8988T (cell line): ENCODE results near the gene ANGPTL4.
"Not testable (repeated sequence)": the region's sequence is repeated elsewhere in the genome, so short reads cannot be mapped to it uniquely, and the experiment has no call there.

ENCODE experiments used
- DNase-seq: peaks from one replicate; pipeline ENCODE4 v3.0.0; 2011

The ANGPTL4 gene

DNA sequence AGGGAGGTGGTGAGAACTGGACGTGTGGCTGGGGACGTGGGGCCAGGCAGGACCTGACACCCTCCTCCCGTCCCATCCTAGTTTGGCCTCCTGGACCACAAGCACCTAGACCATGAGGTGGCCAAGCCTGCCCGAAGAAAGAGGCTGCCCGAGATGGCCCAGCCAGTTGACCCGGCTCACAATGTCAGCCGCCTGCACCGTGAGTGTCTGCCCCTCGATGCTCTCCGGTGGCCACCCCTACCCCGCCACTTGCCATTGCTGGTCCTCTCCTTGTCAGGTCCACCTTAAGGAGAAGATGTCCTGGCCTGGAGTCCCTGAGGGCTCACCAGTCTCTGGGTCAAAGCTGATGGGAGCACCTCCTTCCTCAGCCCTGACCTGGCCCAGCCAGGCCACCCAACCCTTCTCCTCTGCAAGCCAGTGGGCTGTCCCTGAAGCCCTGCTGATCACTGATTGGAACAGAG is 2.2 kb downstream of the ANGPTL4 start:
- no peak for DNase-seq

DNA sequence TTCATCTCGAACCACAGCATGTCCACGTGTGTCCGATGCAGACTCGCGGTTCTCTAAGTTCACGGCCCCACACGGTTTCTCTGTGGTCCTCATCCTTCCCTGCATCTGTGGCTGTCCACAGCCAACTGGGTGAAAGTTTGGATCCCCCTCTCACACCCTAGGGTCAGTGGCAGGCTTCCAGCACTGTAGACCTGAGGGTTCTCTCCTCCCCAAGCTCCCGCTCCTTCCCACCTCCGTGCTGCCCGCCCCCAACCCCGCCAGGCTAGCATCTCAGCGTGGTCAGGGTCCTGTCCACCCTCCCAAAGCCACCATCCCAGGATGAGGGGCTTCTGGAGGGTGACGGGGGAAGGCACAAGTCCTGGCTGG is 3.0 kb downstream of the ANGPTL4 start:
- no peak for DNase-seq

DNA sequence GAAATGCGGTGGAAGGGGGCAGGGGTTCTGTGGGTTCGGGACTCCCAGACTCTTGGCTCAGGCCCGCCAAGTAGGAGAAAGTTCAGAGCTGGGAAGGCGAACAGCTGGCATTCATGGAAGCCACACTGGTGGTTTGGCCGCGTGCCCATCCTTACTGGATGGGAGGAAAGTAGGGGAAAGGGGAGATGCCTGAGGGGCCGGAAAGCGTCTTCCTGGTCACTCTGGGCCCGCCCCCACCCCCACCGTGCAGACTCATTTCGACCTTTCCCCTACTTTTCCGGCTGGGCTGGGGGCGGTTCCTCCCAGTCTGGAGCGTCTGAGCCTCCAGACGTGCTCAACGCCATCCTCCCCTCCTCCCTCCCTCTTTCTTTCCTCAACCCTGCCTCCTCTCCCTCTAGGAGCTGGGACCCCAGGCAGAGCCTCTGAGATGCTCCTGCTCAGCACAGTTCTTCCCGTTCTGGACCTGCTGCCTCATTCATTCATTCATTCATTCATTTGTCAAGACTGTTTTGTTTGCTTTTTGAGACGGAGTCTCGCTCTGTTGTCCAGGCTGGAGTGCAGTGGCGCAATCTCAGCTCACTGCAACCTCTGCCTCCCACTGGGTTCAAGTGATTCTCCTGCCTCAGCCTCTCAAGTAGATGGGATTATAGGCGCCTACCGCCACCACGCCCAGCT is 3.5 kb downstream of the ANGPTL4 start:
- peak; percentile 74 for DNase-seq

DNA sequence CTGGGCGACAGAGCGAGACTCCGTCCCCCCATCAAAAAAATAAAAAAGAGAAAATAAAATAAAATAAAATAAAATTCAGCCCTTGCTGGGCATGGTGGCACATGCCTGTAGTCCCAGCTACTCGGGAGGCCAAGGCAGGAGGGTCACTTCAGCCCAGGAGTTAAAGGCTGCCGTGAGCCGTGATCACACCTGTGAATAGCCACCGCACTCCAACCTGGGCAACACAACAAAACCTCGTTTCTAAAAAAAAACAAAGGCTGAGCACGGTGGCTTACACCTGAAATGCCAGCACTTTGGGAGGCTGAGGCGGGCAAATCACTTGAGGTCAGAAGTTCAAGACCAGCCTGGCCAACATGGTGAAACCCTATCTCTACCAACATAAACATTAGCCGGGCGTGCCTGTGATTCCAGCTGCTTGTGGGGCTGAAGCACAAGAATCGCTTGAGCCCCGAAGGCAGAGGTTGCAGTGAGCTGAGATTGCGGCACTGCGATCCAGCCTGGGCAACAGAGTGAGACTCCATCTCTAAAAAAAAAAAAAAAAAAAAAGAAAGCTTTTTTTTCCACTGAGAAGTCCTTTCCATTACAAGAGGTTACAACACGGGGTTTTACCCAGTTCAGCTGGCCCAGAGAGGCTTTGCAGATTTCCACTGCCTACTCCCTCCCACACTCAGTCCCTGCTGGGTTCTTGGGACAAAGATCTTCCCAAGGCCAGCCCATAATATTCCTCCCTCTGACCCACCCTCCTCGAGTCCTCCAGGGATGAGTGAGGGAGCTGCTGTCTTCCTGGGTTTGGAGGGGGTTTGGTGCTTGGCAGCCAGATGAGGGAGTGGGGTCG is 6.4 kb downstream of the ANGPTL4 start:
- no peak for DNase-seq

DNA sequence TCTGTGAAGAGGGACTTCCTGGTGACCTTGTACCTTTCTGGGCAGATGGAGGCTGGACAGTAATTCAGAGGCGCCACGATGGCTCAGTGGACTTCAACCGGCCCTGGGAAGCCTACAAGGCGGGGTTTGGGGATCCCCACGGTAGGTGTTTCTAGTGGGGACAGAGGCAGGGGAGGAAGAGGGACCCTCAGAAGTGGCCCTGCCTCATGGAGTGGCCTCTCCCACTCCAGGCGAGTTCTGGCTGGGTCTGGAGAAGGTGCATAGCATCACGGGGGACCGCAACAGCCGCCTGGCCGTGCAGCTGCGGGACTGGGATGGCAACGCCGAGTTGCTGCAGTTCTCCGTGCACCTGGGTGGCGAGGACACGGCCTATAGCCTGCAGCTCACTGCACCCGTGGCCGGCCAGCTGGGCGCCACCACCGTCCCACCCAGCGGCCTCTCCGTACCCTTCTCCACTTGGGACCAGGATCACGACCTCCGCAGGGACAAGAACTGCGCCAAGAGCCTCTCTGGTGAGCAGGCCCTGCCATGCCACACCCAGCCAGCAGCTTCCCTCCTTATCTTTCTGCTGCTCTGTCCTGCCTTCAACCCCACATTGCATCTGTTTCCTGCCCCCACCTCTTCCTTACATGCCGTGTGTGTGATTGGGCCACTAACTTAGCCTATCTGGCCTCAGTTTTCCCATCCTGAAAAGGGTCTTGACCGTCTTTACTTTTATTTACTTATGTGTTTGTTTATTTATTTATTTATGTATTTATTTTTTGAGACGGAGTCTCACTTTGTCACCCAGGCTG is 7.3 kb downstream of the ANGPTL4 start:
- DNase-seq = no peak

DNA sequence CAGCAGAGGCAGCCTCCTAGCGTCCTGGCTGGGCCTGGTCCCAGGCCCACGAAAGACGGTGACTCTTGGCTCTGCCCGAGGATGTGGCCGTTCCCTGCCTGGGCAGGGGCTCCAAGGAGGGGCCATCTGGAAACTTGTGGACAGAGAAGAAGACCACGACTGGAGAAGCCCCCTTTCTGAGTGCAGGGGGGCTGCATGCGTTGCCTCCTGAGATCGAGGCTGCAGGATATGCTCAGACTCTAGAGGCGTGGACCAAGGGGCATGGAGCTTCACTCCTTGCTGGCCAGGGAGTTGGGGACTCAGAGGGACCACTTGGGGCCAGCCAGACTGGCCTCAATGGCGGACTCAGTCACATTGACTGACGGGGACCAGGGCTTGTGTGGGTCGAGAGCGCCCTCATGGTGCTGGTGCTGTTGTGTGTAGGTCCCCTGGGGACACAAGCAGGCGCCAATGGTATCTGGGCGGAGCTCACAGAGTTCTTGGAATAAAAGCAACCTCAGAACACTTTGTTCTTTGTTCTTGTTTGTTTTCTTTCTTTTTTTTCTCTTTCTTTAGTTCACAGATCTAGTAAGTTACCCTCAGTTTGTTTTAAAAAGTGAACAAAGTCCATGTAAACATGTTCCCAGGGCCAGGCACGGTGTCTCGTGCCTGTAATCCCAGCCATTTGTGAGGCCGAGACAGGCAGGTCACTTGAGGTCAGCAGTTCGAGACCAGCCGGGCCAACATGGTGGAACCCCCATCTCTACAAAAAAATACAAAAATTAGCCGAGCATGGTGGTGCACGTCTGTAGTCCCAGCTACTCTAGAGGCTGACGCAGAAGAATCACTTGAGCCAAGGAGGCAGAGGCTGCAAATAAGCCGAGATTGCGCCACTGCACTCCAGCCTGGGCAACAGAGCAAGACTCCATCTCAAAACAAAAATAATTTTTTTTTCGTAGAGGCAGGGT is 10.2 kb downstream of the ANGPTL4 start:
- no peak for DNase-seq

DNA sequence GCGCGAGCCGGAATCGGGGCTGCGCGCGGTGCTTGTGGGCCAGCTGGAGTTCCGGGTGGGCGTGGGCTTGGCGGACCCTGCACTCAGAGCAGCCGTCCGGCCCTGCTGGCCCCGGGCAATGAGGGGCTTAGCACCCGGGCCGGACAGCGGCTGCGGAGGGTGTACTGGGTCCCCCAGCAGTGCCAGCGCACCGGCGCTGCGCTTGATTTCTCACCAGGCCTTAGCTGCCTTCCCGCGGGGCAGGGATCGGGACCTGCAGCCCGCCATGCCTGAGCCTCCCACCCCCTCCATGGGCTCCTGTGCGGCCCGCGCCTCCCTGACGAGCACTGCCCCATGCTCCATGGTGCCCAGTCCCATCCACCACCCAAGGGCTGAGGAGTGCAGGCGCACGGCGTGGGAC is 11.8 kb downstream of the ANGPTL4 start:
- DNase-seq = not testable (repeated sequence)

DNA sequence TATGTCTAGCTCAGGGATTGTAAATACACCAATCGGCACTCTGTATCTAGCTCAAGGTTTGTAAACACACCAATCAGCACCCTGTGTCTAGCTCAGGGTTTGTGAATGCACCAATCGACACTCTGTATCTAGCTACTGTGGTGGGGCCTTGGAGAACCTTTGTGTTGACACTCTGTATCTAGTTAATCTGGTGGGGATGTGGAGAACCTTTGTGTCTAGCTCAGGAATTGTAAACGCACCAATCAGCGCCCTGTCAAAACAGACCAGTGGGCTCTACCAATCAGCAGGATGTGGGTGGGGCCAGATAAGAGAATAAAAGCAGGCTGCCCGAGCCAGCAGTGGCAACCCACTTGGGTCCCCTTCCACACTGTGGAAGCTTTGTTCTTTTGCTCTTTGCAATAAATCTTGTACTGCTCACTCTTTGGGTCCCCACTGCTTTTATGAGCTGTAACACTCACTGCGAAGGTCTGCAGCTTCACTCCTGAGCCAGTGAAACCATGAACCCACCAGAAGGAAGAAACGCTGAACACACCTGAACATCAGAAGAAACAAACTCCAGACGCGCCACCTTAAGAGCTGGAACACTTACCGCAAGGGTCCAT is 12.5 kb downstream of the ANGPTL4 start:
- not testable (repeated sequence) for DNase-seq

DNA sequence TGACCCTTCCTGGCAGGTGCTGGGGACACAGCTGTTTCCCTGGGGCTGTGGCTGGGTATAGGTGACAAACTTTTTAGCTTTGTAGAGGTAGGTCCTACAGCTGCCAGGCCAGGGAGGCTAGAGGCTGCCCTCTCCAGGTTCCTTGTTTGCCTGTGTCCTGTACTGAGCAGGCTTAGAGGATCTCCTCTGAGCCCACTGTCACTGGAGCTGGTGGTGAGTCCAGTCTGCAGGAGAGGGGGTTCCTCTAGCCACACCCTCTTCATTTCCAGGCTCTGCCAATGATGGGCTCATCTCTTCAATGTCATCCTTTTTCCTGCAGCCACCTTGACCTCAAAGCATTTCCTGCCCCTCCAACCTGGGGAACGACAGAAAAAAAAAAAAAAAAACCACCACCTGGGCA is 13.6 kb downstream of the ANGPTL4 start:
- no peak for DNase-seq

DNA sequence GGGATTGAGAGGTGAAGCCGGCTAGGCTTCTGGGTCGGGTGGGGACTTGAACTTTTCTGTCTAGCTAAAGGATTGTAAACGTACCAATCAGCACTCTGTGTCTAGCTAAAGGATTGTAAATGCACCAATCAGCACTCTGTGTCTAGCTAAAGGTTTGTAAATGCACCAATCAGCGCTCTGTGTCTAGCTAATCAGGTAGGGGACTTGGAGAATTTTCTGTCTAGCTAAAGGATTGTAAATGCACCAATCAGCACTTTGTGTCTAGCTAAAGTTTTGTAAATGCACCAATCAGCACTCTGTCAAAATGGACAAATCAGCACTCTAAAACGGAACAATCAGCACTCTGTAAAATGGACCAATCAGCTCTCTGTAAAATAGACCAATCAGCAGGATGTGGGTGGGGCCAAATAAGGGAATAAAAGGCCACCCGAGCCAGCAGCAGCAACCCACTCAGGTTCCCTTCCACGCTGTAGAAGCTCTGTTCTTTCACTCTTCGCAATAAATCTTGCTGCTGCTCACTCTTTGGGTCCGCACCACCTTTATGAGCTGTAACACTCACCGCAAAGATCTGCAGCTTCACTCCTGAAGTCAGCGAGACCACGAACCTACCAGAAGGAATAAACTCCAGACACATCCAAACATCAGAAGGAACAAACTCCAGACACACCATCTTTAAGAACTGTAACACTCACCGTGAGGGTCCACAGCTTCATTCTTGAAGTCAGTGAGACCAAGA is 15.4 kb downstream of the ANGPTL4 start:
- not testable (repeated sequence) for DNase-seq

DNA sequence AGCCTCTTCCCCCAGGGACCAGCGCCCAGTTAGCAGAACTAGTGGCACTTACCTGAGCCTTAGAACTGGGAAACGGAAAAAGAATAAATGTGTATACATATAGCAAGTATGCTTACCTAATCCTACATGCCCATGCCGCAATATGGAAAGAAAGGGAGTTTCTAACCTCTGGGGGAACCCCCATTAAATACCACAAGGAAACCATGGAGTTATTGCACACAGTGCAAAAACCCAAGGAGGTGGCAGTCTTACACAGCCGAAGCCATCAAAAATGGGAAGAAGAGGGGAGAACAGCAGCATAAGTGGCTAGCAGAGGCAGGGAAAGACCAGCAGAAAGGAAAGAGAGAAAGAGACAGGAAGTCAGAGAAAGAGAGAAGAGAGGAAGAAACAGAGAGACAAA is 20.6 kb downstream of the ANGPTL4 start:
- DNase-seq = not testable (repeated sequence)

DNA sequence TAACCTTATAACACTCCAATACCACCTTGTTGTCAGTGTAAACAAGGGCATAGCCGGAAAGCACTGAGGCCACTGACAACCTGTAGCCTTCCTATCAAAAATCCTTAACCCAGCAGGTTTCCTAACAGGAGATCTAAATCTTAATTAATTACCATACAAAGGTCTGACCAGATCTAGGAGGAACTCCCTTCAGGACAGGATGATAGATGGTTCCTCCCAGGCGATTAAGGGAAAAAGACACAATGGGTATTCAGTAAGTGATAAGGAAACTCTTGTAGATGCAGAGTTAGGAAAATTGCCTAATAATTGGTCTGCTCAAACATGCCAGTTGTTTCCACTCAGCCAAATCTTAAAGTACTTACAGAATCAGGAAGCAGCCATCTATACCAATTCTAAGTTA is 21.1 kb downstream of the ANGPTL4 start:
- DNase-seq = not testable (repeated sequence)

DNA sequence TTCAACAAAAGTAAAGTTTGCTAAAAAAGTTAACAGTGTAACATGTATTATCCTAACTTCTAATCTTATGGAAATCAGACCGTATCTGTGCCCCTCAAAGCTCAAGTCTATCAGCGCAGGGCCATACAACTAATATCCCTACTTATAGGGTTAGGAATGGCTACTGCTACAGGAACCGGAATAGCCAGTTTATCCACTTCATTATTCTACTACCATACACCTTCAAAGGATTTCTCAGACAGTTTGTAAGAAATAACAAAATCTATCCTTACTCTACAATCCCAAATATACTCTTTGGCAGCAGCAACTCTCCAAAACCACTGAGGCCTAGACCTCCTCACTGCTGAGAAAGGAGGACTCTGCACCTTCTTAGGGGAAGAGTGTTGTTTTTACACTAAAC is 21.6 kb downstream of the ANGPTL4 start:
- DNase-seq = not testable (repeated sequence)

DNA sequence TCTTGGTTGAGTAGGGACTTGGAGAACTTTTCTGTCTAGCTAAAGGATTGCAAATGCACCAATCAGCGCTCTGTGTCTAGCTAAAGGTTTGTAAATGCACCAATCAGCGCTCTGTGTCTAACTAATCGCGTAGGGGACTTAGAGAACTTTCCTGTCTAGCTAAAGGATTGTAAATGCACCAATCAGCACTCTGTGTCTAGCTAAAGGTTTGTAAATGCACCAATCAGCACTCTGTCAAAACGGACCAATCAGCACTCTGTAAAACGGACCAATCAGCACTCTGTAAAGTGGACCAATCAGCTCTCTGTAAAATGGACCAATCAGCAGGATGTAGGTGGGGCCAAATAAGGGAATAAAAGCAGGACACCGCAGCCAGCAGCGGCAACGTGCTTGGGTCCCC is 22.5 kb downstream of the ANGPTL4 start:
- not testable (repeated sequence) for DNase-seq

DNA sequence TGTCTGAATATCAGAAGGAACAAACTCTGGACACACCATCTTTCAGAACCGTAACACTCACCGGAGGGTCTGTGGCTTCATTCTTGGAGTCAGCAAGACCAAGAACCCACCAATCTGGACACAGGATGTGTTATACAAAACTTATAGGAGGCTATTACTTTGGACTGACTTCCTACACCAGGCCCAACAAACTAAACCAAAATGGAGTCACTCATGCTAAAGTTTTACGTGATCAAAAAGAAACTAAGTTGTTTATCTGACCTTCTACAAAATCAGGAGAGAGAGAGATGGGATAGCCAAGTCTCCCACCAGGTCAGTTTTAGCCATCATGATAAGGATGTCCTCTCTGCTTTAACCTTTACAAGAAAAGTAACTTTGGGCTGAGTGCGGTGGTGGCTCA is 23.0 kb downstream of the ANGPTL4 start:
- DNase-seq = no peak

DNA sequence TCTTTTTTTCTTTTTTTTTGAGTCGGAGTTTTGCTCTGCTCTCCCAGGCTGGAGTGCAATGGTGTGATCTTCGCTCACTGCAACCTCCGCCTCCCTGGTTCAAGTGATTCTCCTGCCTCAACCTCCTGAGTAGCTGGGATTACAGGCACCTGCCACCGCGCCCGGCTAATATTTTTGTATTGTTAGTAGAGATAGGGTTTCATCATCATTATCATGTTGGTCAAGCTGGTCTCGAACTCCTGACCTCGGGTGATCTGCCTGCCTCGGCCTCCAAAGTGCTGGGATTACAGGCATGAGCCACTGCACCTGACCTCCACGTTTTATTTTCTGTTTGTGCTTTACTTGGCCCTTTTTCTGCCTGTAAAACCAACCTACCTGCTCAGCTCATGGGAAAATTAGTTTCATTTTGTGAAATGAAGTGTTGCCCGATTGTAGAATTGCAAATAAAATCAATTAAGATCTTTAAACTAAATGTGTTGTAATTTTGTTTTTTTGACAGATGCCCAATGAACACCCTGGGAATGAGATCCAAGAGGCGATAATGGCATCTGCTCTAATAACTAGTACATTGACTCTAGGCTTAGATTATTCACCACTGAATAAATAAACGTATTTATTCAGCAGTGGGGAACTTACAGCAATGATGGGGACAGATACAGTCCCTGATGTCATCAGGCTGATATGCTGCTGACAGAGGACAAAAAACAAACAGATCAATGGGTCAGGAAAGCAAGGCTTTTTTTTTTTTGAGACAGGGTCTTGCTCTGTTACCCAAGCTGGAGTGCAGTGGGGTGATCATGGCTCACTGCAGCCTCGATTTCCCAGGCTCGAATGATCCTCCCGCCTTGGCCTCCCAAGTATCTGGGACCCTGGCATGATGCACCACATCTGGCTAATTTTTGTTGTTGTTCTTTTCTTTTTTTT is 24.0 kb downstream of the ANGPTL4 start:
- DNase-seq = no peak

DNA sequence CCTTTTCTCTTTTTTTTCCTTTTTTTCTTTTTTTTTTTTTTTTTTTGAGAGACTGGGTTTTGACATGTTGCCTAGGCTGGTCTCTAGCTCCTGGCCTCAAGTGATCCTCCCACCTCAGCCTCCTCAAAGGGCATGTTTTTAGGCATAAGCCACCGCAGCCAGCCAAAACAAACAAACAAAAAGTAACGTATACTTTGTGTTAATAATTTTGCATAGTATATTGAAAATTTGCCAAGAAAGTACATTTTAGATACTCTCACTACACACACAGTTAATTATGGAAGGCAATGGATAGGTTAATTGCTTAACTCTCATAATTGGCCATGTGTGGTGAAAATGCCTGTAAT is 24.6 kb downstream of the ANGPTL4 start:
- no peak for DNase-seq

DNA sequence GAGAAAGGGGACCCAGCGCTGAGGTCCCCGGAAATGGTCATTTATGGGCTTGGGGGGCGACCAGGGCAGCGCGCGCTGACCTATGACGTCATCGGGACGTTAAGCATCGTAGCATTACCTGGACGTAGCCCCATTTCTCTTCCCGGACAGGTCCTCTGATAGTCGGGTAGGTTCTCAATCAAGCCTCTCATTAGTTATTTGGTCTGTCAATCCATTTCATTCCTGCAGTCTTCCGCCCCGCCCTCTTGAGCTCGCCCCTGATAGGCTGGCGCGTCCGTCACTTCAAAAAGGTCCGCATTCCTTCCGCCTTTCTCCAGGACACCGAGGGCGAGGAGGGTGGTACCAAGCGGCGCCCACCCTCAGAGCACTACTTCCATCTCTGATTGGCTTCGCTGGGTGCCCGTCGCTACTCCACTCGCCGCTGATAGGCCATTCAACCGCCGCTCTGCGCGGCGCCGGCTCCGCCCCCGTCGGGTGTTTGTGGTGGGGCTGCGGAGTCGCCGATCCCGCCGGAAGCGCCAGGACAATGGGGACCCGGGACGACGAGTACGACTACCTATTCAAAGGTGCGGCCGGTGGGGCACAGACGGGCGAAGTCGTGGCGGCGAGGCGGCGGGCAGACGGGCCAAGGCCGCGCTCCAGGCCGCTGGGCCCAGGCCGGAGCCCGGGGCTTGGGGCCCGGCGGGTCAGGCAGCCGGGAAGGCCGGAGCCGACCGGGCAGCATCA is 26.1 kb downstream of the ANGPTL4 start, which contains the start of gene RAB11B:
Gene RAB11B, plus strand, starts transcription at position 470 of the 726 bp plus-strand sequence. Its CDS starts 57 bp downstream, at position 527.
- DNase-seq = peak; percentile 86

DNA sequence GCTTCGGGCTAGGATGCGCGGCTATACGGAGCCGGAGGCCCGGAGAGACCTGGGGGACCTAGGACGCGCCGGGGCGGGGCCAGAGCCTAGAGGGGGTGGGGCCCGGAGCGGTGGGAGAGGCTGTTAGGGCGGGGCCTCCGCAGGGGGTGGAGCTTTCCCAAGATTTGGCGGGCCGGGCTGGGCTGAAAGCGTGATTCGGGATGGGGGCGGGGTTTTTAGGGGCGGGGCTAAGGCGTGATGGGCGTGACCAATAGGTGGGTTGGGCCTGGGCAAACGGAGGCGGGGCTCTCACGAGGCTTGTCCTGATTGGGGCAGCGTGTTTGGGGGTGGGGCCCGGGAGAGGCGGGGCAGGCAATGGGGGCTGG is 26.6 kb downstream of the ANGPTL4 start:
- peak; percentile 70 for DNase-seq
